AG09319 (cell line): ENCODE results near the gene SLC6A20.

Experiments
- DNase-seq: peaks from one replicate; pipeline ENCODE4 v3.0.0-alpha.2; 2010; ENCODE audit warnings: low read depth; ENCODE audit errors: extremely low read depth
- TF ChIP-seq, protein P1 (sequence below): IDR thresholded peaks from 2 replicates; pipeline ENCODE4 v1.5.1; 2011; ENCODE audit warnings: low read depth, mild to moderate bottlenecking, inconsistent platforms, low read length, moderate library complexity

The SLC6A20 gene

DNA sequence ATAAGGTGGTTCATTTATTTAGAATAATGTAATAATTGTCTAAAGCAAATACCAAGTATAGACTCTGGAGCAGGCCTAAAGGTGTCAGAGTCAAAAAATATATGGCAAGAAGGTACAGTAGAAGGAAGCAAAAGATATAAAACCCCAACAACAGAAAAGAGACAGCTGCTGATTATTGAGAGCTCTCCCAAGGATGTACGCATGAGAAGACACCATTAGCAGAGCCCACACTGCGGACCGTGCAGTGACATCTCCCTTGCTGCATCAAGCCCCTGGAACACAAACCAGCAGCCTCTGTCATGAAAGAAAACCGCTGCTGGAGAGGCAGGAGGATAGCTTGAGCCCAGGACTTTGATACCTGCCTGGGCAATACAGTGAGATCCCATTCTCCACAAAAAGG, 18.0 kb upstream of the SLC6A20 start:
- no peak for DNase-seq
- TF ChIP-seq, protein P1, sequence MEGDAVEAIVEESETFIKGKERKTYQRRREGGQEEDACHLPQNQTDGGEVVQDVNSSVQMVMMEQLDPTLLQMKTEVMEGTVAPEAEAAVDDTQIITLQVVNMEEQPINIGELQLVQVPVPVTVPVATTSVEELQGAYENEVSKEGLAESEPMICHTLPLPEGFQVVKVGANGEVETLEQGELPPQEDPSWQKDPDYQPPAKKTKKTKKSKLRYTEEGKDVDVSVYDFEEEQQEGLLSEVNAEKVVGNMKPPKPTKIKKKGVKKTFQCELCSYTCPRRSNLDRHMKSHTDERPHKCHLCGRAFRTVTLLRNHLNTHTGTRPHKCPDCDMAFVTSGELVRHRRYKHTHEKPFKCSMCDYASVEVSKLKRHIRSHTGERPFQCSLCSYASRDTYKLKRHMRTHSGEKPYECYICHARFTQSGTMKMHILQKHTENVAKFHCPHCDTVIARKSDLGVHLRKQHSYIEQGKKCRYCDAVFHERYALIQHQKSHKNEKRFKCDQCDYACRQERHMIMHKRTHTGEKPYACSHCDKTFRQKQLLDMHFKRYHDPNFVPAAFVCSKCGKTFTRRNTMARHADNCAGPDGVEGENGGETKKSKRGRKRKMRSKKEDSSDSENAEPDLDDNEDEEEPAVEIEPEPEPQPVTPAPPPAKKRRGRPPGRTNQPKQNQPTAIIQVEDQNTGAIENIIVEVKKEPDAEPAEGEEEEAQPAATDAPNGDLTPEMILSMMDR: no peak

DNA sequence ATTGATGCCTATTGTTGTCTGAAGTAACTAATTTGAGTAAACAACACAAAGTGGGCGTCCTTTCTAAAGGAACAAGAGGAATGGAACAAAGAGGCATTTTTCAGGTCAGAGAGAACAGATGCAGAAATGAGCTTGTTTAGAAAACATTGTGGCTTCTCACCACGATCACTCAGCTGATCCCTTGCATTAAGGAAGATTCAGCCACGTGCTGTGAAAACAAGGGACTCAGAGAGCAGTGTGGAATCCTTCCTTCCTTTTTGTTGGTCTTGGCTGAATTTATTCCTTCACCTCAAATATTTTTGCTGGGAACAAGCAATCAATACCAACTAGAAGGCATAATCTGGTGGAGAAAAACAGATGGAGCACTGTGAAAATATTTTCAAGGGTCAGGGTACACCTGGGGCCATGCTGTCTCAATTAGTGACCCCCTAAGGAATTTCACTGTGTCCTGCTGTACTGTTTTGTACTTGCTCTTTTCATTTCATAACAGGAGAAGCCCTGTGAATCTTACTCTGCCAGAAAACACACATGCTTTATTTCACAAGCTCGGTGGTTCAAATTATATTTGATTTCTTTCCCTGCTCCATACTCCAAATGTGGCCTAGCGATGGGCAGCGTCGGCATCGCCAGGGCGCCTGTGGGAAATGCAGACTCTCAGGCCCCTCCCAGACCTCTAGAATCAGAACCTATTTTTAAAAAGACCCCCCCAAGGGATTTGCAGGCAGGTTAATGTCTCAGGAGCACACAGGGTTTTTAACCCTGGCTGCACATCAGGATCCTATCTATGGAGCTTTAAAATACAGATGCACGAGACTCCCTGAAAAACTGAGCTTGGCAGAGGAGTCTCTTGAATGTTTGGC, 11.6 kb upstream of the SLC6A20 start:
- TF ChIP-seq, protein P1: no peak
- no peak for DNase-seq

DNA sequence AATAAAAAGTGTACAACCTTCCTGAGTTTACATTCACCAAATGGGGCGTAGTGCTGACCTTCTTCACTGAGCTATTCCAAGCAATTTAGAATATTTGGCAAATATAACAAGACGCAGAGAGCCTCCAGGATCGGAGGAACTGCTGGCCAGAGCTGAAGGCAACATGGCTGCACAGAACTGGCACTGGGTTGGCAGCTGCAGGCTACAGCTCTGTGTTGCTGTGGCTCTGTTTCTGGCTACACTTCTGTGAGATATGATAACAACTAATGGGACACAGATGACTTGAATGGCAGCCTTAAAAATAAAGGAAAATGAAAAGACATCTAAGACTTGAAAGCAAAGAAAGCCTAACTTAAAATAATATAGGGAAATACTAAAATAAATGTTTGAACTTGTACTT, 10.8 kb upstream of the SLC6A20 start:
- DNase-seq: no peak

DNA sequence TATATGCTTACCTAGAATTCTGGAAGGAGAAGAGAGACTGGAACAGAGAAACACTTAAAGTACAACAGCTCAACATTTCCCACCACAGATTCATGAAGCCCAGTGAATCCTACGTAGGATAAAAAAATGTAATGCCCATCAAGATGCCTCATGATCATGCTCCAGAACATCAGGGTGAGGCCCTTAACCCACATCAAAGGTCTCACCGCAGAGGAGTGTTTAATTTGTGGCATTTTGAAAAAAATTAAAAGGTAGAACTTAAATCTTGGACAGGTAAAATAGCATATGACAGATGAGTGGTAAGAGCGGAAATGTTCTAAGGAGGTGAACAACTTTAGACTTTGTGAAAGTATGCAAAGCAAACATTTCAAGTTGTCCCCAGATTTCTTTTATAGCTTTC, 9.7 kb upstream of the SLC6A20 start:
- TF ChIP-seq, protein P1: no peak
- no peak for DNase-seq

More for the DNA sequence above, 10.8 kb upstream of the SLC6A20 start:
- TF ChIP-seq, protein P1: no peak

DNA sequence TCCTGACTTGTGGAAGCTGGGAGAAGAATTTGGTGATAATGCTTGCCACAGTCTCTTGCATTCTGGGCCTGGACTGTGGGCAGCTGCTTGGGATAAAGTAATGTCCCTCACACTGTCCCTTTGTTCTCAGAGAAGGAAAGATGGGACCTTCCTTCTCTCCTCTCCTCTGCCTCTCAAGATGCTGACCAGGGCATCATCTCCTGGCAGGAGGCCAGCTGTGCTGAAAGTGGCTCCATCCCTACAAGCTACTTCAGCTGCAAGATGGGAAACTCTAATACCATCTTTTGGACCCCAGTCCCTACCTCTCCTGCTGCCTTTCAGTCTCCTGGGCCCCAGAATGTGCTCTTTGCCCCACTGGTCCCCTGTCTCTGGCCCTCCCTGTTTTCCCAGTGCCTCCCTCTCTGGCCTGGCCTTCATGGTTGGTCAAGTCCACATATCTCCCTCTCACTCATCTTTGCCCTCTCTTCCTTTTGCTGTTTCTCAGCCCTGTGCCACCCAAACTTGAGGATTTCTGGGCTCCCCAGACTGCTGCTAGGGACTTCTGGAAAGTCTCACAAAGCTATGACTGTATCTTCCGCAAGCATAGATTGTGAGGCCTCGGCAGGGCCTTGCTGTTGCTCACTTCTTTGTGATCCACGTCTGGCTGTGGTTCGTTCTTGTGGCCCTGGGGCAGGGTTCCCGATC, 7.1 kb upstream of the SLC6A20 start:
- TF ChIP-seq, protein P1: no peak
- DNase-seq: no peak

DNA sequence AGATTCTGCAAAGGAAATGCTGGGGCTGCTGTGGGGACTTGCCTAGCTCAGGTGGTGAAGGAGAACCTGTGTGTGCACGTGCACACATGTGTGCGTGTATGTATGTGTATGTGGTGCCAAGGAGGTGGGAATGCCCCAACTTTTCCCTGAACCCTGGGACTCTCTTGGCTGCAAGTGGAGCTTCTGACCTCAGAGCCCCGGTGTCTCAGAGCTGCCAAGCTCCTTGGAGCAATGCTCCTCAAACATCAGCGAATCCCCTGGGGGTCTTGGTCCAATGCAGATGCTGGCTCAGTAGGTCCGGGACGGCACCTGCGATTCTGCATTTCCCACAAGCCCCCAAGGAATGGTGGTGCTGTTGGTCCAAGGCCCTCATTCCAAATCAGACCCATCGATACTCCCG, 5.8 kb upstream of the SLC6A20 start:
- DNase-seq: no peak
- TF ChIP-seq, protein P1: no peak

DNA sequence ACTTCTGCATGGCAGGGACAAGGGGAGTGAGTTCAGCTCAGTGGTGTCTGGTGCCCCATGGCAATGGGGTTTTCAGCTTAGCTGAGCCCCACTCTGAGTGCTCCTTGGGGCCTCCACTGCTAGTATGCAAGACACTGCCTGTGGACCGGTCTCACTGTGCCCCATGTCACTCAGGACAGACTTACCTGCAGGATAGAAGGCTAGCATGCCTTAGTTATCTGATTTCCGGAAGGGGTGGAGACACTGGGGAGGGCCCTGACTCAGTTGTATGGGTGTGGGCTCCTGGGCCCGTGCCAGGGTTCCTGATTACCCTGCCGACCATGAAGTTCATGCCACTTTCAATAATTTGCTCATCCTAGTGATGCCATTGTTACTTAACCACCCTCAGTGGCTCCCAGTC, 4.3 kb upstream of the SLC6A20 start:
- DNase-seq: no peak
- TF ChIP-seq, protein P1: no peak
